GM12801 (cell line): ENCODE measurements around the gene PSMD3.

Source experiments
- CTCF ChIP-seq: IDR thresholded peaks from one replicate; pipeline ENCODE4 v1.5.1; 2011; ENCODE audit warnings: control low read depth; ENCODE audit not compliant: insufficient read length; ENCODE audit errors: extremely low read depth

Gene PSMD3

GRCh38 chr17:40038882-40039513 lies 58.4 kb downstream of the PSMD3 start:
- no peak for TF ChIP-seq CTCF

GRCh38 chr17:40041196-40041595 lies 60.6 kb downstream of the PSMD3 start:
- no peak for TF ChIP-seq CTCF
